Measurements from ENCODE around the gene FARSB.

DNA sequence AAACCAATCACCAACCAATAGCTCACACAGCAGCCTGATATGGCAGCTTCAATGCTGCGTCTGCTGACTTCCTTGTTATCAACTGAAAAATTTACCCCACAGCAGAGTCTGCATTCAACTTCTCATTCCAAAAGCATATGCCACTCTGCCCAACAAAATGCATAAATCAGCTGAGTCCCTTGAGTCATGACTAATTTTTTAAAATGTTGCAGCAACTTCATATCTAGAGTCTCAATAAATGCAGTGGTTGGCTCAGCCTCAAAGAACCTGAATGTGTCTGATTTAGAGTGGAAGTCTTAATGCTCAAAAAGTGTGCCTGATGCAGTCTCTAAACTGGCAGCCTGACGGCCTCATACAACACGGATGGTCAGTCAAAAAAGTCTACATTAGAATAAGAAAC is 46.5 kb downstream of the FARSB start:
- TF ChIP-seq, protein P1, sequence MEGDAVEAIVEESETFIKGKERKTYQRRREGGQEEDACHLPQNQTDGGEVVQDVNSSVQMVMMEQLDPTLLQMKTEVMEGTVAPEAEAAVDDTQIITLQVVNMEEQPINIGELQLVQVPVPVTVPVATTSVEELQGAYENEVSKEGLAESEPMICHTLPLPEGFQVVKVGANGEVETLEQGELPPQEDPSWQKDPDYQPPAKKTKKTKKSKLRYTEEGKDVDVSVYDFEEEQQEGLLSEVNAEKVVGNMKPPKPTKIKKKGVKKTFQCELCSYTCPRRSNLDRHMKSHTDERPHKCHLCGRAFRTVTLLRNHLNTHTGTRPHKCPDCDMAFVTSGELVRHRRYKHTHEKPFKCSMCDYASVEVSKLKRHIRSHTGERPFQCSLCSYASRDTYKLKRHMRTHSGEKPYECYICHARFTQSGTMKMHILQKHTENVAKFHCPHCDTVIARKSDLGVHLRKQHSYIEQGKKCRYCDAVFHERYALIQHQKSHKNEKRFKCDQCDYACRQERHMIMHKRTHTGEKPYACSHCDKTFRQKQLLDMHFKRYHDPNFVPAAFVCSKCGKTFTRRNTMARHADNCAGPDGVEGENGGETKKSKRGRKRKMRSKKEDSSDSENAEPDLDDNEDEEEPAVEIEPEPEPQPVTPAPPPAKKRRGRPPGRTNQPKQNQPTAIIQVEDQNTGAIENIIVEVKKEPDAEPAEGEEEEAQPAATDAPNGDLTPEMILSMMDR (IDR thresholded peaks at IDR 0.05; ENCODE audit: low read depth, low read length), result no peak
- TF ChIP-seq EZH2phosphoT487 (IDR thresholded peaks at IDR 0.05; ENCODE audit: low read depth), result no peak
